Measurements from ENCODE around the gene KLF11. TPM values are rescaled to one million over a fixed set of nuclear protein-coding genes. Genes with fewer than 3 reads are reported as not detected.
A peak's percentile ranks its signal among the peaks of the same experiment; 100 is the strongest.

Gene KLF11
- total RNA-seq, 1 donor, result 8.3 TPM

DNA sequence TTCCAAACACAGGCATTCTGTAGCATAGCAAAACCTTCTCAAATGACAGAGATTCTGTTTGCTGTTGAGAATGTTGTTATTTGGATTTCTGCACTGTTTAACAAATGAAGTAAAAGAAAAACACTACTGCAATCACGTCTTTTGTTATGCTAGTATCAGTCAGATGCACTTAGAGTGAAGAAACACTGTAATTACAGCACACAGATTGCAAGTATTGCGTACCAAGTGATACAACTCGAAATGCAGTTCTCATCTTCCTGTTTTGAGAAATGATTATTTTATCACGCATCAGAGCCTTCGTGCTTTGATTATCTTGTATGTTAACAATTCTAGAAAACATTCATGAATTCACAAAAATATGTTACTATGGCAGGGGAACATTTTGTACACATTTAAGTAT, 41.8 kb upstream of the KLF11 start:
- H3K4me2 ChIP-seq (ENCODE audit: insufficient read depth, low read length), result no peak overlapping the region
- no peak overlapping the region for H2AFZ ChIP-seq (ENCODE audit: low read length)
- H3K27ac ChIP-seq (ENCODE audit: low read depth, low read length), result no peak overlapping the region
- no peaks in the 10 kb centered on the region for H3K9me3 ChIP-seq (ENCODE audit: low read depth, low read length)
- TF ChIP-seq, protein P1, sequence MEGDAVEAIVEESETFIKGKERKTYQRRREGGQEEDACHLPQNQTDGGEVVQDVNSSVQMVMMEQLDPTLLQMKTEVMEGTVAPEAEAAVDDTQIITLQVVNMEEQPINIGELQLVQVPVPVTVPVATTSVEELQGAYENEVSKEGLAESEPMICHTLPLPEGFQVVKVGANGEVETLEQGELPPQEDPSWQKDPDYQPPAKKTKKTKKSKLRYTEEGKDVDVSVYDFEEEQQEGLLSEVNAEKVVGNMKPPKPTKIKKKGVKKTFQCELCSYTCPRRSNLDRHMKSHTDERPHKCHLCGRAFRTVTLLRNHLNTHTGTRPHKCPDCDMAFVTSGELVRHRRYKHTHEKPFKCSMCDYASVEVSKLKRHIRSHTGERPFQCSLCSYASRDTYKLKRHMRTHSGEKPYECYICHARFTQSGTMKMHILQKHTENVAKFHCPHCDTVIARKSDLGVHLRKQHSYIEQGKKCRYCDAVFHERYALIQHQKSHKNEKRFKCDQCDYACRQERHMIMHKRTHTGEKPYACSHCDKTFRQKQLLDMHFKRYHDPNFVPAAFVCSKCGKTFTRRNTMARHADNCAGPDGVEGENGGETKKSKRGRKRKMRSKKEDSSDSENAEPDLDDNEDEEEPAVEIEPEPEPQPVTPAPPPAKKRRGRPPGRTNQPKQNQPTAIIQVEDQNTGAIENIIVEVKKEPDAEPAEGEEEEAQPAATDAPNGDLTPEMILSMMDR (IDR thresholded peaks at IDR 0.05; ENCODE audit: extremely low read depth, low read depth, low read length), result no peak
- H3K27me3 ChIP-seq (ENCODE audit: insufficient read depth, low read length), result no peaks in the 10 kb centered on the region
- peaks cover 7% of the 10 kb centered on the region for H3K4me1 ChIP-seq (ENCODE audit: insufficient read depth, low read length)
- DNase-seq (ENCODE audit: insufficient read length, low spot score, missing footprints), result peak; percentile 69
- no peaks in the 10 kb centered on the region for H4K20me1 ChIP-seq (ENCODE audit: insufficient read depth, low read length)
- no peaks in the 10 kb centered on the region for H3K79me2 ChIP-seq (ENCODE audit: insufficient read depth, low read length)
- H3K4me3 ChIP-seq (ENCODE audit: insufficient read depth, low read length), result no peak overlapping the region
- no peaks in the 10 kb centered on the region for H3K36me3 ChIP-seq (ENCODE audit: insufficient read depth, low read length)

DNA sequence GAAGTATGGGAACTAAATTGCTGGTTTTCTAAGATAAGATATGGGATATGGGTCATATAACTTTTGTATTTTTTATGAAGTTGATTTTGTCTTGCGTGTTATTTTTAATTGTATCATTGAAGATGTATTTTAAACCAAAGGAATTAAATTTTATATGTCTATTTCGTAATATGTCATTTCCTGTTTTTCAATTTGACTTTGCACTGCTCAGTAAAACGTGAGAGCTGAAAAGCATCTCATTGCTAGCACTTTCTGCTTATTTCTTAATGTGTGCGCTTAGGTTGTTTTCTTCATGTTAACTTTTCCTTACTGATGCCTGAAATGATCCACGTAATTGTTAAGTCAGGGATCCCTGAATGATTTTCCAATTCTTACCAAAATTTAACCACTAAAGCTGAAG, 41.2 kb upstream of the KLF11 start:
- no peaks in the 10 kb centered on the region for H3K27me3 ChIP-seq (ENCODE audit: insufficient read depth, low read length)
- TF ChIP-seq, protein P1 (IDR thresholded peaks at IDR 0.05; ENCODE audit: extremely low read depth, low read depth, low read length), result no peak
- H3K79me2 ChIP-seq (ENCODE audit: insufficient read depth, low read length), result no peaks in the 10 kb centered on the region

DNA sequence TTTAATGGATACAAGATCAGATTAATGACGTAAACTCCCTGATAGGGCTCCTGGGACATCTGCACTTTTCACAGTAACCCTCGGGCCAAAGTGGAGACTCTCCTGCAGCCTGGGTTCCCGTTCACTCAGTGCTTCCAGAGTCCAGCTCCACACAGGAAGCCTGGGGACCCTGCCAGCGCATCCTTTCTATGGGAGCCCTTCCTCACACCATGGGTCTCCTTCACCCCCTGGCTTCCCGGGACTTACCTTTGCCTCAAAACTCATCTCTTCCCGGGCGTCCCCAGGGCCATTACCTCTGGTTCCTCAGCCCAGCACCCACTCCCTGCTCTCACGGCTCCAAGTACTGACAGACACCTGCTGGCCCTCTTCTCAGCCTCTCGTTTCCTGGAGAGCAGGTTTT, 40.7 kb upstream of the KLF11 start:
- H3K9me3 ChIP-seq (ENCODE audit: low read depth, low read length), result no peaks in the 10 kb centered on the region
- DNase-seq (ENCODE audit: insufficient read length, low spot score, missing footprints), result no peak
- no peak overlapping the region for H3K4me2 ChIP-seq (ENCODE audit: insufficient read depth, low read length)
- peaks cover 11% of the 10 kb centered on the region for H3K4me1 ChIP-seq (ENCODE audit: insufficient read depth, low read length)
- H3K79me2 ChIP-seq (ENCODE audit: insufficient read depth, low read length), result no peaks in the 10 kb centered on the region
- H3K36me3 ChIP-seq (ENCODE audit: insufficient read depth, low read length), result no peaks in the 10 kb centered on the region
- TF ChIP-seq, protein P1 (IDR thresholded peaks at IDR 0.05; ENCODE audit: extremely low read depth, low read depth, low read length), result no peak
- no peaks in the 10 kb centered on the region for H3K27me3 ChIP-seq (ENCODE audit: insufficient read depth, low read length)
- no peak overlapping the region for H3K4me3 ChIP-seq (ENCODE audit: insufficient read depth, low read length)
- no peak overlapping the region for H3K27ac ChIP-seq (ENCODE audit: low read depth, low read length)
- H2AFZ ChIP-seq (ENCODE audit: low read length), result no peak overlapping the region
- H4K20me1 ChIP-seq (ENCODE audit: insufficient read depth, low read length), result no peaks in the 10 kb centered on the region

More for the DNA sequence above, 41.2 kb upstream of the KLF11 start:
- H3K4me1 ChIP-seq (ENCODE audit: insufficient read depth, low read length), result peaks cover 7% of the 10 kb centered on the region
- H3K4me3 ChIP-seq (ENCODE audit: insufficient read depth, low read length), result no peak overlapping the region
- no peak for DNase-seq (ENCODE audit: insufficient read length, low spot score, missing footprints)
- H2AFZ ChIP-seq (ENCODE audit: low read length), result no peak overlapping the region
- no peaks in the 10 kb centered on the region for H3K9me3 ChIP-seq (ENCODE audit: low read depth, low read length)
- no peak overlapping the region for H3K27ac ChIP-seq (ENCODE audit: low read depth, low read length)
- H3K4me2 ChIP-seq (ENCODE audit: insufficient read depth, low read length), result no peak overlapping the region
- H3K36me3 ChIP-seq (ENCODE audit: insufficient read depth, low read length), result no peaks in the 10 kb centered on the region
- no peaks in the 10 kb centered on the region for H4K20me1 ChIP-seq (ENCODE audit: insufficient read depth, low read length)

DNA sequence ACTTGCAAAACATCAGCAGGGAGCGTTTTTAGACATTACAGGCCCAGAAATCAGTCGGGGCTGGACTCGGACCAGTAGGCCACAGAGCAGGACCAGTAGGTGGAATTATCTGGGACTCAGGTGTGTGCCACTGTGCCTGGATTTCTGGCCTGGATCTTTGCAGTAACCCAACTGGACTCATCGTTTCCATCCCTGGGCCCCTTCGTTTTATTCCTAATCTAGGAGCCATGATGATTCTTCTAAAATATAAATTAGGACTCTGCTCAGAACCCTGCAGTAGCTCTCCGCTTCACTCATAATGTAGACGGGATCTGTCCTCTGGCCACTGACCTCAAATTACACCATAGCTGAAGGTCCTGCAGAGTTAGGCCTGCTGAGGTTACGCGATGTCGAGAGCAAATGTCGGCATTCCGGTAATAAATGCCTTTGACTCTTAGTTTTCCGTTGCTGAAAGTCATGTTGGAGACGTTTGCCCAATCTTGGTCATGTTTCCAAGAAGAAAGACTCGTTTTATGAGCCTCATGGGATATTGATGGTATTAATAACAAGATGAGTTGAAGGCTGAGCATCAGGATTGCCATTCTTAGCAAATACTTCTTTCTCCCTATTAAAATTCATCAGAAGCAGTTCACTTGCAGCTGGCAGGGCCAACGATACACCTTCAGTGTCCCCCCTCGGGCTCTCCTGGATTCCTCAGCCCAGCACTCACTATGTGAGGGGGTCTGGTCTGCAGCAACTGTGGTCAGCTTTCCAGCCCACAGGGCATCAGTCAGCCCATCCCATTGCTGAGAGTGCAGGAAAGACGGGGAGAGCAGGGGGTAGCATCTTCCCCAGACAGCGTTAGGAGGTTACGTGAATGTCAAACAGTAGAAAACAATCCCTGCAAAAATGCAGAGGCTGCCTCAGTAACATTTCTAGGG, 39.9 kb upstream of the KLF11 start:
- Histone ChIP-seq H3K4me1 (ENCODE audit: insufficient read depth, low read length) (peaks cover 19% of the 10 kb centered on the region), H3K4me3 (ENCODE audit: insufficient read depth, low read length) (no peak overlapping the region), H3K79me2 (ENCODE audit: insufficient read depth, low read length) (no peaks in the 10 kb centered on the region), H3K36me3 (ENCODE audit: insufficient read depth, low read length) (no peaks in the 10 kb centered on the region), H2AFZ (ENCODE audit: low read length) (no peak overlapping the region), H3K27me3 (ENCODE audit: insufficient read depth, low read length) (no peaks in the 10 kb centered on the region), H3K4me2 (ENCODE audit: insufficient read depth, low read length) (no peak overlapping the region), H3K27ac (ENCODE audit: low read depth, low read length) (no peak overlapping the region), H4K20me1 (ENCODE audit: insufficient read depth, low read length) (no peaks in the 10 kb centered on the region), H3K9me3 (ENCODE audit: low read depth, low read length) (no peaks in the 10 kb centered on the region)
- DNase-seq (ENCODE audit: insufficient read length, low spot score, missing footprints), result peak; percentile 73
- TF ChIP-seq, protein P1 (IDR thresholded peaks at IDR 0.05; ENCODE audit: extremely low read depth, low read depth, low read length), result no peak

Measured in osteoblast (primary cell).